ENCODE results near the gene CPLANE1.

The CPLANE1 gene

GRCh38 chr5:37207802-37208201 lies 41.4 kb downstream of the CPLANE1 start:
- Histone ChIP-seq H3K4me1 (ENCODE audit: control insufficient read depth, low read depth, low read length) (no peaks in the 10 kb centered on the region), H3K27me3 (ENCODE audit: control insufficient read depth, insufficient read depth, low read length) (no peaks in the 10 kb centered on the region)

GRCh38 chr5:37206736-37207135 lies 42.4 kb downstream of the CPLANE1 start:
- H3K27ac ChIP-seq (ENCODE audit: low read length), result no peak overlapping the region
- H3K4me1 ChIP-seq (ENCODE audit: control insufficient read depth, low read depth, low read length), result no peaks in the 10 kb centered on the region
- H3K36me3 ChIP-seq (ENCODE audit: control insufficient read depth, low read depth, low read length), result no peaks in the 10 kb centered on the region
- H3K9me3 ChIP-seq (ENCODE audit: control insufficient read depth, low read depth, low read length), result no peaks in the 10 kb centered on the region
- no peak overlapping the region for H3K9ac ChIP-seq (ENCODE audit: low read length)
- H3K27me3 ChIP-seq (ENCODE audit: control insufficient read depth, insufficient read depth, low read length), result no peaks in the 10 kb centered on the region
- H3K4me3 ChIP-seq (ENCODE audit: low read length), result no peak overlapping the region

More at GRCh38 chr5:37207802-37208201, 41.4 kb downstream of the CPLANE1 start:
- no peak overlapping the region for H3K9ac ChIP-seq (ENCODE audit: low read length)
- no peaks in the 10 kb centered on the region for H3K36me3 ChIP-seq (ENCODE audit: control insufficient read depth, low read depth, low read length)
- H3K27ac ChIP-seq (ENCODE audit: low read length), result no peak overlapping the region
- no peaks in the 10 kb centered on the region for H3K9me3 ChIP-seq (ENCODE audit: control insufficient read depth, low read depth, low read length)
- no peak overlapping the region for H3K4me3 ChIP-seq (ENCODE audit: low read length)

GRCh38 chr5:37198842-37199241 lies 50.3 kb downstream of the CPLANE1 start:
- Histone ChIP-seq H3K27me3 (ENCODE audit: control insufficient read depth, insufficient read depth, low read length) (no peaks in the 10 kb centered on the region), H3K4me3 (ENCODE audit: low read length) (no peak overlapping the region), H3K9ac (ENCODE audit: low read length) (no peak overlapping the region), H3K9me3 (ENCODE audit: control insufficient read depth, low read depth, low read length) (no peaks in the 10 kb centered on the region), H3K27ac (ENCODE audit: low read length) (no peak overlapping the region), H3K4me1 (ENCODE audit: control insufficient read depth, low read depth, low read length) (no peaks in the 10 kb centered on the region), H3K36me3 (ENCODE audit: control insufficient read depth, low read depth, low read length) (no peaks in the 10 kb centered on the region)

- H3K4me3 ChIP-seq (ENCODE audit: low read length), result no peak overlapping the region
- H3K36me3 ChIP-seq (ENCODE audit: control insufficient read depth, low read depth, low read length), result no peaks in the 10 kb centered on the region
- H3K9me3 ChIP-seq (ENCODE audit: control insufficient read depth, low read depth, low read length), result no peaks in the 10 kb centered on the region
- no peak overlapping the region for H3K9ac ChIP-seq (ENCODE audit: low read length)
- no peaks in the 10 kb centered on the region for H3K27me3 ChIP-seq (ENCODE audit: control insufficient read depth, insufficient read depth, low read length)
- H3K4me1 ChIP-seq (ENCODE audit: control insufficient read depth, low read depth, low read length), result no peaks in the 10 kb centered on the region
- H3K27ac ChIP-seq (ENCODE audit: low read length), result no peak overlapping the region
Observed at GRCh38 chr5:37198061-37198460, 51.1 kb downstream of the CPLANE1 start.

- Histone ChIP-seq H3K9me3 (ENCODE audit: control insufficient read depth, low read depth, low read length) (no peaks in the 10 kb centered on the region), H3K27me3 (ENCODE audit: control insufficient read depth, insufficient read depth, low read length) (no peaks in the 10 kb centered on the region), H3K27ac (ENCODE audit: low read length) (no peak overlapping the region), H3K4me1 (ENCODE audit: control insufficient read depth, low read depth, low read length) (no peaks in the 10 kb centered on the region), H3K9ac (ENCODE audit: low read length) (no peak overlapping the region), H3K4me3 (ENCODE audit: low read length) (no peak overlapping the region), H3K36me3 (ENCODE audit: control insufficient read depth, low read depth, low read length) (no peaks in the 10 kb centered on the region)
Observed at GRCh38 chr5:37197340-37198050, 51.7 kb downstream of the CPLANE1 start.

- no peaks in the 10 kb centered on the region for H3K9me3 ChIP-seq (ENCODE audit: control insufficient read depth, low read depth, low read length)
- no peak overlapping the region for H3K27ac ChIP-seq (ENCODE audit: low read length)
- H3K9ac ChIP-seq (ENCODE audit: low read length), result no peak overlapping the region
- no peak overlapping the region for H3K4me3 ChIP-seq (ENCODE audit: low read length)
- no peaks in the 10 kb centered on the region for H3K36me3 ChIP-seq (ENCODE audit: control insufficient read depth, low read depth, low read length)
- H3K27me3 ChIP-seq (ENCODE audit: control insufficient read depth, insufficient read depth, low read length), result no peaks in the 10 kb centered on the region
- H3K4me1 ChIP-seq (ENCODE audit: control insufficient read depth, low read depth, low read length), result no peaks in the 10 kb centered on the region
Observed at GRCh38 chr5:37190592-37190991, 58.6 kb downstream of the CPLANE1 start.

GRCh38 chr5:37189355-37189754 lies 59.8 kb downstream of the CPLANE1 start:
- Histone ChIP-seq H3K4me3 (ENCODE audit: low read length) (no peak overlapping the region), H3K9ac (ENCODE audit: low read length) (no peak overlapping the region), H3K27ac (ENCODE audit: low read length) (no peak overlapping the region), H3K9me3 (ENCODE audit: control insufficient read depth, low read depth, low read length) (no peaks in the 10 kb centered on the region), H3K36me3 (ENCODE audit: control insufficient read depth, low read depth, low read length) (peaks cover 4% of the 10 kb centered on the region), H3K27me3 (ENCODE audit: control insufficient read depth, insufficient read depth, low read length) (no peaks in the 10 kb centered on the region), H3K4me1 (ENCODE audit: control insufficient read depth, low read depth, low read length) (no peaks in the 10 kb centered on the region)

- Histone ChIP-seq H3K27ac (ENCODE audit: low read length) (no peak overlapping the region), H3K27me3 (ENCODE audit: control insufficient read depth, insufficient read depth, low read length) (no peaks in the 10 kb centered on the region), H3K9me3 (ENCODE audit: control insufficient read depth, low read depth, low read length) (no peaks in the 10 kb centered on the region), H3K4me1 (ENCODE audit: control insufficient read depth, low read depth, low read length) (no peaks in the 10 kb centered on the region), H3K9ac (ENCODE audit: low read length) (no peak overlapping the region), H3K36me3 (ENCODE audit: control insufficient read depth, low read depth, low read length) (peaks cover 12% of the 10 kb centered on the region), H3K4me3 (ENCODE audit: low read length) (no peak overlapping the region)
Observed at GRCh38 chr5:37187465-37187977, 61.7 kb downstream of the CPLANE1 start.

GRCh38 chr5:37184748-37185364 lies 64.3 kb downstream of the CPLANE1 start:
- Histone ChIP-seq H3K36me3 (ENCODE audit: control insufficient read depth, low read depth, low read length) (peaks cover 12% of the 10 kb centered on the region), H3K27ac (ENCODE audit: low read length) (no peak overlapping the region), H3K4me1 (ENCODE audit: control insufficient read depth, low read depth, low read length) (no peaks in the 10 kb centered on the region), H3K9ac (ENCODE audit: low read length) (no peak overlapping the region), H3K4me3 (ENCODE audit: low read length) (no peak overlapping the region), H3K27me3 (ENCODE audit: control insufficient read depth, insufficient read depth, low read length) (no peaks in the 10 kb centered on the region), H3K9me3 (ENCODE audit: control insufficient read depth, low read depth, low read length) (no peaks in the 10 kb centered on the region)

- no peaks in the 10 kb centered on the region for H3K27me3 ChIP-seq (ENCODE audit: control insufficient read depth, insufficient read depth, low read length)
- no peak overlapping the region for H3K4me3 ChIP-seq (ENCODE audit: low read length)
- H3K9ac ChIP-seq (ENCODE audit: low read length), result no peak overlapping the region
- no peaks in the 10 kb centered on the region for H3K9me3 ChIP-seq (ENCODE audit: control insufficient read depth, low read depth, low read length)
- no peak overlapping the region for H3K27ac ChIP-seq (ENCODE audit: low read length)
- no peaks in the 10 kb centered on the region for H3K4me1 ChIP-seq (ENCODE audit: control insufficient read depth, low read depth, low read length)
- peaks cover 12% of the 10 kb centered on the region for H3K36me3 ChIP-seq (ENCODE audit: control insufficient read depth, low read depth, low read length)
Observed at GRCh38 chr5:37182667-37183066, 66.5 kb downstream of the CPLANE1 start.

- Histone ChIP-seq H3K9me3 (ENCODE audit: control insufficient read depth, low read depth, low read length) (no peaks in the 10 kb centered on the region), H3K27me3 (ENCODE audit: control insufficient read depth, insufficient read depth, low read length) (no peaks in the 10 kb centered on the region), H3K4me3 (ENCODE audit: low read length) (no peak overlapping the region), H3K27ac (ENCODE audit: low read length) (no peak overlapping the region), H3K36me3 (ENCODE audit: control insufficient read depth, low read depth, low read length) (peaks cover 12% of the 10 kb centered on the region), H3K4me1 (ENCODE audit: control insufficient read depth, low read depth, low read length) (no peaks in the 10 kb centered on the region), H3K9ac (ENCODE audit: low read length) (no peak overlapping the region)
Observed at GRCh38 chr5:37174928-37175327, 74.2 kb downstream of the CPLANE1 start.

GRCh38 chr5:37172957-37173356 lies 76.2 kb downstream of the CPLANE1 start:
- Histone ChIP-seq H3K4me3 (ENCODE audit: low read length) (no peak overlapping the region), H3K36me3 (ENCODE audit: control insufficient read depth, low read depth, low read length) (peaks cover 17% of the 10 kb centered on the region), H3K27ac (ENCODE audit: low read length) (no peak overlapping the region), H3K27me3 (ENCODE audit: control insufficient read depth, insufficient read depth, low read length) (no peaks in the 10 kb centered on the region), H3K9ac (ENCODE audit: low read length) (no peak overlapping the region), H3K4me1 (ENCODE audit: control insufficient read depth, low read depth, low read length) (no peaks in the 10 kb centered on the region), H3K9me3 (ENCODE audit: control insufficient read depth, low read depth, low read length) (no peaks in the 10 kb centered on the region)
